H9 (cell line): ENCODE data around the gene CDC25C. TPM values are rescaled to one million over a fixed set of nuclear protein-coding genes. Genes with fewer than 3 reads are reported as not detected.

Experiments
- DNase-seq: peaks from one replicate; pipeline ENCODE4 v3.0.0-alpha.2; 2017
- H2AFZ ChIP-seq: one replicate; pipeline ENCODE4 v1.6.1; 2013; ENCODE audit warnings: mild to moderate bottlenecking, low read length, control low read depth, moderate library complexity
- H2AK5ac ChIP-seq: 2 replicates; pipeline ENCODE4 v1.6.1; 2013; ENCODE audit warnings: low read length, control low read depth, mixed read lengths; ENCODE audit not compliant: insufficient read length
- H2BK120ac ChIP-seq: one replicate; pipeline ENCODE4 v1.6.1; 2013; ENCODE audit warnings: low read depth, mild to moderate bottlenecking, low read length, control low read depth, inconsistent platforms; ENCODE audit not compliant: poor library complexity, severe bottlenecking
- H2BK12ac ChIP-seq: 2 replicates; pipeline ENCODE4 v1.6.1; 2013; ENCODE audit warnings: low read length, control low read depth, mixed read lengths, low read depth; ENCODE audit not compliant: insufficient read length
- H2BK15ac ChIP-seq: 2 replicates; pipeline ENCODE4 v1.6.1; 2013; ENCODE audit warnings: low read depth, low read length, control low read depth
- H2BK20ac ChIP-seq: one replicate; pipeline ENCODE4 v1.6.1; 2013; ENCODE audit warnings: low read depth, mild to moderate bottlenecking, low read length, control low read depth, inconsistent platforms; ENCODE audit not compliant: poor library complexity, severe bottlenecking
- H2BK5ac ChIP-seq: 2 replicates; pipeline ENCODE4 v1.6.1; 2013; ENCODE audit warnings: low read length, control low read depth, mixed read lengths; ENCODE audit not compliant: insufficient read length
- H3K14ac ChIP-seq: 2 replicates; pipeline ENCODE4 v1.6.1; 2013; ENCODE audit warnings: low read length, control low read depth; ENCODE audit not compliant: insufficient read depth
- H3K18ac ChIP-seq: 2 replicates; pipeline ENCODE4 v1.6.1; 2013; ENCODE audit warnings: low read depth, mild to moderate bottlenecking, mixed read lengths, low read length, control low read depth; ENCODE audit not compliant: insufficient read length
- H3K23ac ChIP-seq: 2 replicates; pipeline ENCODE4 v1.6.1; 2013; ENCODE audit warnings: low read length, control low read depth, mixed read lengths, low read depth; ENCODE audit not compliant: insufficient read length
- H3K23me2 ChIP-seq: 2 replicates; pipeline ENCODE4 v1.6.1; 2013; ENCODE audit warnings: low read depth, mild to moderate bottlenecking, mixed read lengths, low read length, control low read depth; ENCODE audit not compliant: insufficient read length, poor library complexity, severe bottlenecking
- H3K27ac ChIP-seq: 2 replicates; pipeline ENCODE4 v1.5.1; 2013; ENCODE audit warnings: low read length, control low read depth, mixed read lengths, low read depth; ENCODE audit not compliant: insufficient read length
- H3K27me3 ChIP-seq: 2 replicates; pipeline ENCODE4 v1.6.1; 2013; ENCODE audit warnings: low read length, control low read depth, inconsistent platforms; ENCODE audit not compliant: insufficient read depth
- H3K4ac ChIP-seq: 2 replicates; pipeline ENCODE4 v1.6.1; 2013; ENCODE audit warnings: low read depth, mild to moderate bottlenecking, control low read depth, inconsistent platforms, low read length, moderate library complexity
- H3K4me1 ChIP-seq: 2 replicates; pipeline ENCODE4 v1.6.1; 2013; ENCODE audit warnings: low read length, control low read depth, inconsistent platforms; ENCODE audit not compliant: insufficient read depth
- H3K4me2 ChIP-seq: 2 replicates; pipeline ENCODE4 v1.6.1; 2013; ENCODE audit warnings: low read length, control low read depth, mixed read lengths; ENCODE audit not compliant: insufficient read length, insufficient read depth
- H3K56ac ChIP-seq: 2 replicates; pipeline ENCODE4 v1.6.1; 2013; ENCODE audit warnings: low read depth, mild to moderate bottlenecking, mixed read lengths, low read length, control low read depth; ENCODE audit not compliant: insufficient read length
- H3K79me1 ChIP-seq: 2 replicates; pipeline ENCODE4 v1.6.1; 2013; ENCODE audit warnings: low read depth, mild to moderate bottlenecking, moderate library complexity, low read length, control low read depth, inconsistent platforms; ENCODE audit not compliant: insufficient read depth, poor library complexity, severe bottlenecking
- H3K79me2 ChIP-seq: 2 replicates; pipeline ENCODE4 v1.6.1; 2013; ENCODE audit warnings: low read length, control low read depth, inconsistent platforms; ENCODE audit not compliant: insufficient read depth
- H3K9ac ChIP-seq: 2 replicates; pipeline ENCODE4 v1.6.1; 2013; ENCODE audit warnings: low read length, control low read depth, mixed read lengths; ENCODE audit not compliant: insufficient read length; ENCODE audit errors: extremely low read depth
- H3K9me3 ChIP-seq: one replicate; pipeline ENCODE4 v1.6.1; 2013; ENCODE audit warnings: low read depth, low read length, inconsistent platforms; ENCODE audit not compliant: control insufficient read depth
- H3T11ph ChIP-seq: one replicate; pipeline ENCODE4 v1.6.1; 2013; ENCODE audit warnings: mild to moderate bottlenecking, low read length, control low read depth, inconsistent platforms
- H4K20me1 ChIP-seq: one replicate; pipeline ENCODE4 v1.6.1; 2013; ENCODE audit not compliant: control insufficient read depth, insufficient read length, insufficient read depth
- H4K5ac ChIP-seq: 2 replicates; pipeline ENCODE4 v1.6.1; 2013; ENCODE audit warnings: low read depth, mild to moderate bottlenecking, mixed read lengths, low read length, control low read depth; ENCODE audit not compliant: insufficient read length
- H4K8ac ChIP-seq: replicated peaks from 2 replicates; pipeline ENCODE4 v1.6.1; 2013; ENCODE audit warnings: low read length, control low read depth, mixed read lengths, low read depth; ENCODE audit not compliant: insufficient read length
- H4K91ac ChIP-seq: 2 replicates; pipeline ENCODE4 v1.6.1; 2013; ENCODE audit warnings: low read depth, mild to moderate bottlenecking, moderate library complexity, mixed read lengths, low read length, control low read depth; ENCODE audit not compliant: insufficient read length
- H3K27ac Mint-ChIP-seq, 3 experiments: 2 replicates in 2 of 3; 3 replicates in 1 of 3; pipeline ENCODE4 v1.8.0; 2020 to 2021; ENCODE audit warnings: mixed read lengths in 3 of 3, mild to moderate bottlenecking in 1 of 3, moderate library complexity in 1 of 3
- H3K27me3 Mint-ChIP-seq: 2 replicates; pipeline ENCODE4 v1.8.0; 2021; ENCODE audit warnings: low read depth, mild to moderate bottlenecking, moderate library complexity, mixed read lengths
- H3K36me3 Mint-ChIP-seq, 3 experiments: 2 replicates in 2 of 3; 3 replicates in 1 of 3; pipeline ENCODE4 v1.8.0; 2020 to 2021; ENCODE audit warnings: low read depth in 3 of 3, mixed read lengths in 3 of 3; ENCODE audit not compliant: insufficient read depth in 1 of 3
- H3K4me1 Mint-ChIP-seq, 2 experiments: 2 replicates each; pipeline ENCODE4 v1.8.0; 2020; ENCODE audit warnings: mixed read lengths in 2 of 2
- H3K4me3 Mint-ChIP-seq, 2 experiments: 2 replicates in 1 of 2; 3 replicates in 1 of 2; pipeline ENCODE4 v1.8.0; 2020 to 2021; ENCODE audit warnings: mild to moderate bottlenecking in 2 of 2, mixed read lengths in 2 of 2, moderate library complexity in 1 of 2
- H3K9me3 Mint-ChIP-seq, 2 experiments: 2 replicates in 1 of 2; 3 replicates in 1 of 2; pipeline ENCODE4 v1.8.0; 2020; ENCODE audit warnings: mild to moderate bottlenecking in 2 of 2, mixed read lengths in 2 of 2, moderate library complexity in 1 of 2
- WGBS: extraction: QIAGEN DNeasy Blood & Tissue Kit; methylation state at CpG from one replicate; pipeline ENCODE4 v1.1.7; 2013; ENCODE audit warnings: missing lambda C conversion rate, low lambda C conversion rate, mixed read lengths; ENCODE audit not compliant: insufficient read length; ENCODE audit errors: extremely low coverage; 5-methylcytosine and 5-hydroxymethylcytosine counted together
- total RNA-seq: library from RNA; stranded (reverse); gene quantifications from 2 replicates; pipeline ENCODE4 v1.2.1, GENCODE V29; 2021
- TF ChIP-seq, protein P1 (sequence below): fragments of 200-600 bp; sonication (generic); conservative IDR thresholded peaks from 3 replicates; pipeline ENCODE4 v1.8.0; 2021; ENCODE audit warnings: antibody characterized with exemption, mild to moderate bottlenecking

Gene CDC25C
- total RNA-seq, 1 experiment from 2014 or later = 22.8 TPM

DNA sequence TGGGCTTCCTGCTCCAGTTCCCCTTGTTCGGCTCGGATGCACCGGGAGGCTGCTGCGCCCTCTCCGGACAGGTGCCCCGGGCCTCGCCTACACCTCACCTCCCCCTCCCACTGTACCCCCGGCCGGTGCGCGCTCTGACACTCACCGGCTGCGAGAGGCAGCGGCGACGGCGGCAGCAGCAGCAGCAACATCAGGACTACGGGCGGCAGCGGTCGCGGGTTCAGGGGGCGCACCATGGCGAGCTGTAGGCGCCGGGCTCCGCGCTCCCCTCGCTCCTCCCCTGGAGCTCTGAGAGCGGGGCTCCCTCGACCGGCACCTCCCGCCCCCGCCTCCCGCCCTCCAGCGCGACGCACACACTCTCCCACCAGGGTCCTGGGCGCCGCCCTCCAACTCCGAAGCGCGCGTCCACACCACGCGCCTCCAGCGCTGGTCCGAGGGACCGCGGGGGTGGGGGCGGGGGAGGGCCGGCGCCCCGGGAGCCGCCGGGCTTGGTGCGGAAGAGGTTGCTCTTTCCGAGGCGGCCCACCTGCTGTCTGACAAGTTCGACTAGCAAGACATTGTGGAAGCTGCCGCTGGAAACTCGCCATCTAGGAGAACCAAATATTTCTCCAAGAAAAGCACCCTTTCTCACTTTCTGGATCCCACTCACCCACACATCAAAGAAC is 57.3 kb downstream of the CDC25C start, which contains the start of gene GFRA3:
Gene GFRA3 (minus strand): TSS at position 433 of the 665 bp plus-strand sequence. CDS start 197 bp downstream, at position 236.
- H3K27ac Mint-ChIP-seq = no peak within 1 kb of the TSS
- peaks cover 41% of the 10 kb centered on the region for H3K27me3 Mint-ChIP-seq
- Histone ChIP-seq H3K79me1 (no peaks in the 10 kb centered on the region), H2AK5ac (no peak within 1 kb of the TSS), H3K14ac (no peak within 1 kb of the TSS), H2BK20ac (no peak within 1 kb of the TSS), H2BK15ac (no peak within 1 kb of the TSS), H3K4ac (no peak within 1 kb of the TSS), H3K4me1 (no peaks in the 10 kb centered on the region), H2BK12ac (no peak within 1 kb of the TSS), H3K9me3 (no peaks in the 10 kb centered on the region), H2AFZ (no peak within 1 kb of the TSS), H3T11ph (no peak within 1 kb of the TSS), H3K18ac (no peak within 1 kb of the TSS), H3K4me2 (peak within 1 kb of the TSS; percentile 43), H3K56ac (no peak within 1 kb of the TSS), H2BK120ac (no peak within 1 kb of the TSS), H4K5ac (no peak within 1 kb of the TSS), H3K23ac (no peak within 1 kb of the TSS), H3K9ac (no peak within 1 kb of the TSS), H4K8ac (no peak within 1 kb of the TSS), H4K20me1 (no peaks in the 10 kb centered on the region), H2BK5ac (no peak within 1 kb of the TSS), H3K27ac (no peak within 1 kb of the TSS), H3K23me2 (peaks cover 4% of the 10 kb centered on the region), H3K27me3 (peaks cover 6% of the 10 kb centered on the region; the same call in 1 of the 2 replicates), H4K91ac (no peak within 1 kb of the TSS), H3K79me2 (no peaks in the 10 kb centered on the region)
- H3K36me3 Mint-ChIP-seq = no peaks in the 10 kb centered on the region
- DNase-seq = peak; percentile 57
- TF ChIP-seq, protein P1, sequence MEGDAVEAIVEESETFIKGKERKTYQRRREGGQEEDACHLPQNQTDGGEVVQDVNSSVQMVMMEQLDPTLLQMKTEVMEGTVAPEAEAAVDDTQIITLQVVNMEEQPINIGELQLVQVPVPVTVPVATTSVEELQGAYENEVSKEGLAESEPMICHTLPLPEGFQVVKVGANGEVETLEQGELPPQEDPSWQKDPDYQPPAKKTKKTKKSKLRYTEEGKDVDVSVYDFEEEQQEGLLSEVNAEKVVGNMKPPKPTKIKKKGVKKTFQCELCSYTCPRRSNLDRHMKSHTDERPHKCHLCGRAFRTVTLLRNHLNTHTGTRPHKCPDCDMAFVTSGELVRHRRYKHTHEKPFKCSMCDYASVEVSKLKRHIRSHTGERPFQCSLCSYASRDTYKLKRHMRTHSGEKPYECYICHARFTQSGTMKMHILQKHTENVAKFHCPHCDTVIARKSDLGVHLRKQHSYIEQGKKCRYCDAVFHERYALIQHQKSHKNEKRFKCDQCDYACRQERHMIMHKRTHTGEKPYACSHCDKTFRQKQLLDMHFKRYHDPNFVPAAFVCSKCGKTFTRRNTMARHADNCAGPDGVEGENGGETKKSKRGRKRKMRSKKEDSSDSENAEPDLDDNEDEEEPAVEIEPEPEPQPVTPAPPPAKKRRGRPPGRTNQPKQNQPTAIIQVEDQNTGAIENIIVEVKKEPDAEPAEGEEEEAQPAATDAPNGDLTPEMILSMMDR = no peak; the same call in 2 of the 3 replicates
- H3K4me3 Mint-ChIP-seq = peak within 1 kb of the TSS; percentile 57 to 80
- H3K4me1 Mint-ChIP-seq = peaks cover 16% of the 10 kb centered on the region in 2 experiments
- H3K9me3 Mint-ChIP-seq = no peaks in the 10 kb centered on the region
- WGBS = no CpG with 5 or more reads among the region's 62 CpGs
